SK-N-MC (cell line): ENCODE results near the gene OSTF1.

Experiments used
- DNase-seq: peaks from one replicate; pipeline ENCODE4 v3.0.0-alpha.2; 2011; ENCODE audit warnings: low read depth, low spot score
- H3K27ac ChIP-seq: fragments of 200-600 bp; sonication (generic); 2 replicates; pipeline ENCODE4 v1.5.1; 2016; ENCODE audit warnings: mixed run types
- H3K36me3 ChIP-seq: fragments of 200-600 bp; sonication (generic); 2 replicates; pipeline ENCODE4 v1.6.1; 2017; ENCODE audit warnings: antibody characterized with exemption, low read length, mixed read lengths; ENCODE audit not compliant: insufficient read depth
- H3K4me3 ChIP-seq: fragments of 200-600 bp; sonication (generic); 2 replicates; pipeline ENCODE4 v1.5.1; 2016
- H3K9ac ChIP-seq: fragments of 200-600 bp; sonication (generic); 2 replicates; pipeline ENCODE4 v1.8.0; 2017; ENCODE audit warnings: mixed run types, mixed read lengths; ENCODE audit not compliant: insufficient read length
- H3K9me3 ChIP-seq: fragments of 200-600 bp; sonication (generic); 2 replicates; pipeline ENCODE4 v1.6.1; 2017; ENCODE audit warnings: low read depth, mild to moderate bottlenecking, antibody characterized with exemption, low read length, moderate library complexity, mixed read lengths
- EZH2 ChIP-seq: fragments of 200-600 bp; sonication (generic); IDR thresholded peaks from one replicate; pipeline ENCODE4 v1.6.1; 2017; ENCODE audit warnings: antibody characterized with exemption
- FOXP2 ChIP-seq: optimal IDR thresholded peaks from 2 replicates; pipeline ENCODE3; 2011; ENCODE audit warnings: mild to moderate bottlenecking, moderate library complexity; ENCODE audit not compliant: insufficient read depth; ENCODE audit errors: extremely low read length, control extremely low read depth
- POLR2AphosphoS5 ChIP-seq: IDR thresholded peaks from 2 replicates; pipeline ENCODE4 v1.6.1; 2012; ENCODE audit warnings: mild to moderate bottlenecking, low read depth, low read length, borderline replicate concordance

The OSTF1 gene

DNA sequence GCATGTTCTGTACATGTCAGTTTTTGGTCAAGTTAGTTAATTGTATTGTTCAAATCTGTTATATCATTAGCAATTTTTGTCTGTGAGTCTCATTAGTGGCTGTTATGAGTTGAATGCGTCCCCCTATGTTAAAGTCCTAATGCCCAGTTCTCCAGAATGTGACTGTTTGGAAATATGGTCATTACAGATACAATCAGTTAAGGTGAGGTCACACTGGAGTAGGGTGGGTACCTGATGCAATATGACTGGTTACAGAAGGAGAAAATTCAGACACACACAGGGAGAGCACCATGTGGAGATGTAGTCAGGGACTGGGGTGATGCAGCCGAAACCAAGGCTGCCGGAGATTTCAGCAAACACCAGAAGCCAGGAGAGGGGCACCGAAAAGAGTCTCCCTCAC is 15.4 kb upstream of the OSTF1 start:
- DNase-seq, result no peak
- H3K36me3 ChIP-seq, result no peaks in the 10 kb centered on the region
- TF ChIP-seq POLR2AphosphoS5 (no peak), EZH2 (no peak), FOXP2 (no peak)
- H3K27ac ChIP-seq, result no peak overlapping the region
- no peak overlapping the region for H3K9ac ChIP-seq
- H3K4me3 ChIP-seq, result no peak overlapping the region
- H3K9me3 ChIP-seq, result no peaks in the 10 kb centered on the region

DNA sequence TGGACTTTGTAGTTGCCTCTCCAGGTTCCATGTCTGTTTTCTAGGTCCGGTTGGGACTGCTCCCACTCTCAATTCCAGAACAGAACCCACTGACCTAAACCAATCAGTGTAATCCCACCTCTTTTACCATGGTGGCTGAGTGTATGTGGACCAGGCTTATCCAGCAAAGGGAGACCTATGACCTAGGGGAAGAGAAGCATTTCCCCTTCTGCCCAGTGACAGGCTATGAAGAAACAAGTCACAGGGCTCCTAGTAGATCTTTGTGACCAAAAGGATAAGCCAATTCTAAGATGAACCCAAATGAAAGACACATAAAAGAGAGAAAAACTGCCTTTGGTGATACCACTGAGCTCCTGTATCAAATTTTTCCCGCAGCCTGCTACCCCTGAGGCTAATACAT is 6.7 kb upstream of the OSTF1 start:
- no peak overlapping the region for H3K4me3 ChIP-seq
- H3K9me3 ChIP-seq, result no peaks in the 10 kb centered on the region
- DNase-seq, result no peak
- H3K27ac ChIP-seq, result no peak overlapping the region
- TF ChIP-seq FOXP2 (no peak), POLR2AphosphoS5 (no peak), EZH2 (no peak)
- no peaks in the 10 kb centered on the region for H3K36me3 ChIP-seq
- no peak overlapping the region for H3K9ac ChIP-seq

DNA sequence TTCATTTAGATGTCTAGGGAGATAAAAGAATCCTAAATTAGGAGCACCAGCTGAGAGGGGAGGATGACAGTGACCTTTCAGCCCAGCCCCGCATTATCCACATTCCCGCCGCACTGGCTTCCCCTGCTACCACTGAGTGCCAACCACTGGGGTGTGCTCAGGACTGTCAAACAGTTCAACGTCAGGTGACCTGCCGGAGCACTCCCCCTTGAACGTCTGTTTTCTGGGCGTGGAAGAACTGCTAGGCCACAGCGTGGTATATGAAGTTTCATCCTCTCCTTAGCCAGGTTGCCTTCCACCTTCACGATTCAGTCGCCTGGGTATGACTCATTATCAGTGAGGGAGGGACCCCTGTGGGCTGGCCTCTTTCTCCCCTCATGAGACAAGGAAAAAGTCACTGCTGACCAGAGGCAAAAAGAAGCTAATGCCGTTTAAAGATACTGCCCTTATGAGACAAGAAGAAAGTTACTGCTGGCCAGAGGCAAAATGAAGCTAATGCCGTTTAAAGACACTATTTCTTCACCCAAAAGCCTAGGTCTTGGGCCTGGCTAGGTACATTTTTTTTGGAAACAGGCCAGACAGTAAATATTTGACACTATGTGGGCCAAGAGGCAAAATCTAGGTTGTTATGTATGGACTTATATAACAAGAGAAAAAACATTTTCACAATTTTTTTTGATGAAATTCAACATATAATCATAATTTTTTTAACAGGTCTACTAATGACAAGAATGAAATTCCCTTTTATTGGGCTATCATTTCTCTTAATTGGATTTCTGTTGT is 4.9 kb upstream of the OSTF1 start:
- H3K4me3 ChIP-seq, result no peak overlapping the region
- H3K9ac ChIP-seq, result no peak overlapping the region
- no peak for DNase-seq
- TF ChIP-seq FOXP2 (no peak), POLR2AphosphoS5 (no peak), EZH2 (no peak)
- H3K27ac ChIP-seq, result no peak overlapping the region
- H3K36me3 ChIP-seq, result no peaks in the 10 kb centered on the region
- no peaks in the 10 kb centered on the region for H3K9me3 ChIP-seq

DNA sequence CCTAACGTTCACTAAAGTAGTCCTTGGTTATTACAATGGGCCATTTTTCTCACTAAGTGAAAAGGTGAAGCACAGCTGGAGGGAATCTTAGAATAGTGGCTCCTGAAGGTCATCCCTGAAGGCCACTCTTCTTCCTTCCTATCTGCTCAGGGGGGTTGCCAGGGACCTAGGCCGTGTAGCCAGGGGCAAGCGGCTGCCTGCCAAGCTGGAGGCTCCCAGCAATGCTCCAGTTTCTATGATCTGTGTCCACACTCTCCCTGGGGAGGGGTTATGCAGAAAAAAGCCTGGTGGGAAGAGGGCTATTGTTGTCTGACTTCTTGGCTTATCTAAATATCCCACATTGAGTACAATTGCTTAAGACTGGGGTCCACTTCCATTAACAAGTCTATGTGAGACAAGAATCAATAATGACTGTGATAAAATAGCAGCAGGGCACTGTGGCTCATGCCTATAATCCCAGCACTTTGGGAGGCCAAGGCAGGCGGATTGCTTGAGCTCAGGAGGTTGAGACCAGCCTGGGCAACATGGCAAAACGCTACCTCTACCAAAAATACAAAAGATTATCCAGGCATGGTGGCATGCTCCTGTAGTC is 4.1 kb upstream of the OSTF1 start:
- H3K9ac ChIP-seq, result no peak overlapping the region
- DNase-seq, result no peak
- no peak for TF ChIP-seq EZH2
- TF ChIP-seq POLR2AphosphoS5, result no peak
- no peak for TF ChIP-seq FOXP2
- no peak overlapping the region for H3K4me3 ChIP-seq
- no peaks in the 10 kb centered on the region for H3K9me3 ChIP-seq
- H3K36me3 ChIP-seq, result no peaks in the 10 kb centered on the region
- H3K27ac ChIP-seq, result no peak overlapping the region

DNA sequence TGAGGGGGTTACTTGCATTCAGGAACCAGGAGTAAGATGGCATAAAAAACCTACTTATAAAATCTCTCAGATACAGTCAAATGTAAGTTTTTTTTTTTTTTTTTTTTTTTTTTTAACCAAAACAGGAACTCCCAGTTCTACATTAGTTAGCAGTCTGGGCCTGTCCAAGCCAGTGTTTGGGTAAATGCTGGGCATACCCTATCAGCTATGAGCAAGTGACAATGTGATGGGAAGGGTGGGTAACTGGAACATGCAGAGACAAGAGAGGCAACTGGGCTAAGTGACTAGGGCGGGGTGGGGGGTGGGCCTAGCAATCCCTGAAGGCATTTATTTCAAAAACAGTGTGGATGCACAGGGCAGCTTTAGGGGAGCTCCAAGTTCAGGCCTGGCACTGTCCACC is 2.7 kb upstream of the OSTF1 start:
- TF ChIP-seq FOXP2, result no peak
- no peak for TF ChIP-seq POLR2AphosphoS5
- no peak for TF ChIP-seq EZH2
- H3K36me3 ChIP-seq, result no peaks in the 10 kb centered on the region
- DNase-seq, result no peak
- H3K27ac ChIP-seq, result no peak overlapping the region
- no peaks in the 10 kb centered on the region for H3K9me3 ChIP-seq
- no peak overlapping the region for H3K9ac ChIP-seq
- no peak overlapping the region for H3K4me3 ChIP-seq

DNA sequence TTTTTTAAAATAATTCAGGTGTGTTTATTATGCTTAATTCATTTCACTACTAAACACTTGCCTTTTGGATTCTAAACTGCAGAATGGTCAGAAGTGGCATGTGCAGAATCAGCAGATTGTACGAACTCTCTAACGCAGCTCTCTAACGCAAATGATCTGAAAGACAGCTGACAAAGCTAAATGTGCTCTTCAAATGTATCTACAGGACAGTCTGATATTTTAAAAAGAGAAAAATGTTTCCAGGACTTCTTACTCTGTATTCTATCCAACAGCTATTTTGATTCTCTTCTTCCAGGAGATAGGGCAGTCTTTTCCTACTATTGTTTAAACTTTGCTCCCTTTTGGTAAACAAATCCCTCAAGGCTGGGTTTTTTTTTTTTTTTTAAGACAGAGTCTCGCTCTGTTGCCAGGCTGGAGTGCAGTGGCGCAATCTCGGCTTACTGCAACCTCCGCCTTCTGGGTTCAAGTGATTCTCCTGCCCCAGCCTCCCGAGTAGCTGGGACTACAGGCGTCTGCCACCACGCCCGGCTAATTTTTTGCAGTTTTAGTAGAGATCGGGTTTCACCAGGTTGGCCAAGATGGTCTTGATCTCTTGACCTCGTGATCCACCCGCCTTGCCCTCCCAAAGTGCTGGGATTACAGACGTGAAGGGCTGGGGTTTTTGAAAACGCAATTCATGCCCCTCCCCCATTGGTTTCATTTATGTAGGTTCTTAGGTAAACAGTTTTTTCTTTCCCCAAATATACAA is 1.6 kb upstream of the OSTF1 start:
- H3K4me3 ChIP-seq, result peak overlapping the region; percentile 99
- no peak for DNase-seq
- no peak overlapping the region for H3K9ac ChIP-seq
- no peaks in the 10 kb centered on the region for H3K36me3 ChIP-seq
- no peak for TF ChIP-seq EZH2
- TF ChIP-seq FOXP2, result no peak
- no peak overlapping the region for H3K27ac ChIP-seq
- H3K9me3 ChIP-seq, result no peaks in the 10 kb centered on the region

DNA sequence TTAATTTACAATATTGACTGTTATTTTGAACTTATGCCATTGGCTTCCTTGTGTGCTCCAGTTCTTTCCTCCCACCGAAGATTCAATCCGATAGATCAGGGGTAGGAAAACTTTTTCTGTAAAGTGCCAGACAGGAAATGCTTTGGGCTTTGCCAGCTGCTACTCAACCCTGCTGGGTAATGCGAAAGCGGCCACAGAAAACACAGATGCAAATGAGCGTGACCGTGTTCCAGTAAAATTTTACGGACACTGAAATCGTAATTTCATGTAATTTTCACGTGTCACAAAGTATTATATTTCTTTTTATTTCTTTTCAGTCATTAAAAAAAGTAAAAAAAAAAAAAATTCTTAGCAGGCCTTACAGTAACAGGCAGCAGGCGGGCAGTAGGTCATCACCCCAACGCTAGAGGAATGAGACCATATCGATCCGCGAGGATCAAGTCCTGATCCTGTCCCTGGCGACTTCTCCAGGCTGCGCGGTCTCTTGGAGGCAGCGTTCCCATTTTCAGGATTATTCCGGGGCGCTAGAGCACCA is 958 bp upstream of the OSTF1 start:
- peak; percentile 28 for DNase-seq
- Histone ChIP-seq H3K27ac (no peak overlapping the region), H3K9ac (peak overlapping the region; percentile 53), H3K9me3 (no peaks in the 10 kb centered on the region), H3K36me3 (no peaks in the 10 kb centered on the region), H3K4me3 (peak overlapping the region; percentile 99)
- TF ChIP-seq POLR2AphosphoS5 (no peak), EZH2 (no peak), FOXP2 (peak; percentile 22)
